PC-9 (cell line): ENCODE measurements around the gene MCF2L.

Source experiments
- CTCF ChIP-seq: fragments of 200-600 bp; sonication (generic); conservative IDR thresholded peaks from 2 replicates; pipeline ENCODE4 v1.6.1; 2017; ENCODE audit warnings: mixed run types, antibody characterized with exemption, mild to moderate bottlenecking, moderate library complexity
- EZH2 ChIP-seq: fragments of 200-600 bp; sonication (generic); IDR thresholded peaks from 2 replicates; pipeline ENCODE4 v1.8.0; 2017; ENCODE audit warnings: antibody characterized with exemption, low read depth

- TF ChIP-seq EZH2, result no peak
- no peak for TF ChIP-seq CTCF
Measured at GRCh38 chr13:113115363-113116205, 146.6 kb downstream of the MCF2L start.
